Measurements from ENCODE around the gene POU3F1.

POU3F1 gene

GRCh38 chr1:38000233-38000528 is 46.4 kb downstream of the POU3F1 start:
- no peaks in the 10 kb centered on the region for H3K79me2 ChIP-seq (ENCODE audit: insufficient read depth, low read length)
- H2AFZ ChIP-seq (ENCODE audit: low read depth, low read length, severe bottlenecking): no peak overlapping the region
- no peaks in the 10 kb centered on the region for H3K36me3 ChIP-seq (ENCODE audit: low read length)
- H3K27ac ChIP-seq (ENCODE audit: low read depth, low read length): no peak overlapping the region
- no peak overlapping the region for H3K4me3 ChIP-seq (ENCODE audit: insufficient read depth, low read length, poor library complexity, severe bottlenecking)
- no peak overlapping the region for H3K4me2 ChIP-seq (ENCODE audit: low read depth, low read length, poor library complexity, severe bottlenecking)
- H3K9me2 ChIP-seq (replicated peaks; ENCODE audit: insufficient read depth, low read length): no peaks in the 10 kb centered on the region
- TF ChIP-seq CTCF (IDR thresholded peaks at IDR 0.05; ENCODE audit: insufficient read depth, low read length, poor library complexity, severe bottlenecking) (no peak), EZH2phosphoT487 (conservative IDR thresholded peaks at IDR 0.05; ENCODE audit: low read length) (no peak)
- H4K20me1 ChIP-seq (ENCODE audit: low read depth, low read length): no peaks in the 10 kb centered on the region
- H3K9ac ChIP-seq (ENCODE audit: low read length): no peak overlapping the region
- H3K9me3 ChIP-seq (ENCODE audit: insufficient read depth, low read length): no peaks in the 10 kb centered on the region
- H3F3A ChIP-seq (ENCODE audit: insufficient read depth): no peaks in the 10 kb centered on the region
- no peaks in the 10 kb centered on the region for H3K27me3 ChIP-seq (ENCODE audit: low read length)

- Histone ChIP-seq H3F3A (ENCODE audit: insufficient read depth) (no peaks in the 10 kb centered on the region), H3K9ac (ENCODE audit: low read length) (no peak overlapping the region), H2AFZ (ENCODE audit: low read depth, low read length, severe bottlenecking) (no peak overlapping the region), H3K36me3 (ENCODE audit: low read length) (no peaks in the 10 kb centered on the region), H3K27ac (ENCODE audit: low read depth, low read length) (no peak overlapping the region), H3K9me3 (ENCODE audit: insufficient read depth, low read length) (no peaks in the 10 kb centered on the region), H3K4me3 (ENCODE audit: insufficient read depth, low read length, poor library complexity, severe bottlenecking) (no peak overlapping the region), H3K4me2 (ENCODE audit: low read depth, low read length, poor library complexity, severe bottlenecking) (no peak overlapping the region), H3K9me2 (replicated peaks; ENCODE audit: insufficient read depth, low read length) (no peaks in the 10 kb centered on the region), H3K79me2 (ENCODE audit: insufficient read depth, low read length) (no peaks in the 10 kb centered on the region), H4K20me1 (ENCODE audit: low read depth, low read length) (no peaks in the 10 kb centered on the region), H3K27me3 (ENCODE audit: low read length) (no peaks in the 10 kb centered on the region)
- no peak for TF ChIP-seq CTCF (IDR thresholded peaks at IDR 0.05; ENCODE audit: insufficient read depth, low read length, poor library complexity, severe bottlenecking)
- TF ChIP-seq EZH2phosphoT487 (conservative IDR thresholded peaks at IDR 0.05; ENCODE audit: low read length): no peak
These were observed 47.0 kb downstream of the POU3F1 start for GRCh38 chr1:37999430-38000232.

GRCh38 chr1:37998913-37999429 is 47.6 kb downstream of the POU3F1 start:
- Histone ChIP-seq H3K79me2 (ENCODE audit: insufficient read depth, low read length) (no peaks in the 10 kb centered on the region), H3K9ac (ENCODE audit: low read length) (no peak overlapping the region), H3K4me2 (ENCODE audit: low read depth, low read length, poor library complexity, severe bottlenecking) (no peak overlapping the region), H3K9me3 (ENCODE audit: insufficient read depth, low read length) (no peaks in the 10 kb centered on the region), H3K27me3 (ENCODE audit: low read length) (no peaks in the 10 kb centered on the region), H2AFZ (ENCODE audit: low read depth, low read length, severe bottlenecking) (no peak overlapping the region), H3F3A (ENCODE audit: insufficient read depth) (no peaks in the 10 kb centered on the region), H4K20me1 (ENCODE audit: low read depth, low read length) (no peaks in the 10 kb centered on the region), H3K4me3 (ENCODE audit: insufficient read depth, low read length, poor library complexity, severe bottlenecking) (no peak overlapping the region), H3K36me3 (ENCODE audit: low read length) (no peaks in the 10 kb centered on the region), H3K27ac (ENCODE audit: low read depth, low read length) (no peak overlapping the region), H3K9me2 (replicated peaks; ENCODE audit: insufficient read depth, low read length) (no peaks in the 10 kb centered on the region)
- TF ChIP-seq EZH2phosphoT487 (conservative IDR thresholded peaks at IDR 0.05; ENCODE audit: low read length): no peak

- Histone ChIP-seq H3K27me3 (ENCODE audit: low read length) (no peaks in the 10 kb centered on the region), H2AFZ (ENCODE audit: low read depth, low read length, severe bottlenecking) (no peak overlapping the region), H3K9ac (ENCODE audit: low read length) (no peak overlapping the region), H3K36me3 (ENCODE audit: low read length) (no peaks in the 10 kb centered on the region), H3K27ac (ENCODE audit: low read depth, low read length) (no peak overlapping the region), H3K9me3 (ENCODE audit: insufficient read depth, low read length) (no peaks in the 10 kb centered on the region), H4K20me1 (ENCODE audit: low read depth, low read length) (no peaks in the 10 kb centered on the region), H3F3A (ENCODE audit: insufficient read depth) (no peaks in the 10 kb centered on the region), H3K9me2 (replicated peaks; ENCODE audit: insufficient read depth, low read length) (no peaks in the 10 kb centered on the region), H3K79me2 (ENCODE audit: insufficient read depth, low read length) (no peaks in the 10 kb centered on the region), H3K4me2 (ENCODE audit: low read depth, low read length, poor library complexity, severe bottlenecking) (no peak overlapping the region), H3K4me3 (ENCODE audit: insufficient read depth, low read length, poor library complexity, severe bottlenecking) (no peak overlapping the region)
- TF ChIP-seq EZH2phosphoT487 (conservative IDR thresholded peaks at IDR 0.05; ENCODE audit: low read length): no peak
- no peak for TF ChIP-seq CTCF (IDR thresholded peaks at IDR 0.05; ENCODE audit: insufficient read depth, low read length, poor library complexity, severe bottlenecking)
These were observed 48.3 kb downstream of the POU3F1 start for GRCh38 chr1:37998089-37998808.

All from SU-DHL-6 (cell line).